HFFc6 (cell line): Measurements from ENCODE around the gene P2RY12. TPM values are rescaled to one million over a fixed set of nuclear protein-coding genes. Genes with fewer than 3 reads are reported as not detected.

Source experiments
- DNase-seq: peaks from one replicate; pipeline ENCODE4 v3.0.0-alpha.2; 2018
- H3K27ac Mint-ChIP-seq: 2 replicates; pipeline ENCODE4 v1.8.0; 2020; ENCODE audit warnings: mild to moderate bottlenecking, mixed read lengths
- H3K27me3 Mint-ChIP-seq: 2 replicates; pipeline ENCODE4 v1.8.0; 2021; ENCODE audit warnings: mild to moderate bottlenecking, moderate library complexity, mixed read lengths; ENCODE audit not compliant: insufficient read depth
- H3K36me3 Mint-ChIP-seq: 2 replicates; pipeline ENCODE4 v1.8.0; 2021; ENCODE audit warnings: low read depth, mixed read lengths
- H3K4me1 Mint-ChIP-seq: 2 replicates; pipeline ENCODE4 v1.8.0; 2020; ENCODE audit warnings: low read depth, mixed read lengths
- H3K4me3 Mint-ChIP-seq: 2 replicates; pipeline ENCODE4 v1.8.0; 2020; ENCODE audit warnings: mild to moderate bottlenecking, moderate library complexity, mixed read lengths
- H3K9me3 Mint-ChIP-seq: 2 replicates; pipeline ENCODE4 v1.8.0; 2020; ENCODE audit warnings: mild to moderate bottlenecking, mixed read lengths
- CTCF ChIP-seq: fragments of 200-600 bp; sonication (generic); IDR thresholded peaks from 2 replicates; pipeline ENCODE4 v1.5.0; 2021; ENCODE audit warnings: antibody characterized with exemption, mild to moderate bottlenecking
- total RNA-seq, 6 experiments: library from RNA; stranded (reverse); fragmentation: NEBNext Ultra II Directional; extraction: Animal tissue kit (Norgen Biotek cat#: 25700); gene quantifications; 2 replicates in 1 of 6; 3 replicates in 5 of 6; pipeline ENCODE4 v1.2.3, GENCODE V29; 2021

Gene P2RY12
- total RNA-seq, 6 experiments from 2014 or later, result not detected

- no peaks in the 10 kb centered on the region for H3K27me3 Mint-ChIP-seq
- H3K4me3 Mint-ChIP-seq, result no peak within 1 kb of the TSS
- no peak within 1 kb of the TSS for H3K27ac Mint-ChIP-seq
- peaks cover 6% of the 10 kb centered on the region for H3K36me3 Mint-ChIP-seq
- H3K9me3 Mint-ChIP-seq, result peaks cover 12% of the 10 kb centered on the region
- DNase-seq, result no peak
- peaks cover 48% of the 10 kb centered on the region for H3K4me1 Mint-ChIP-seq
- TF ChIP-seq CTCF, result no peak
These were observed 68.1 kb downstream of the P2RY12 start, which contains the start of gene GPR87 for GRCh38 chr3:151316267-151316991. GPR87 (minus strand) TSS chr3:151316820; CDS start chr3:151300100, 16,720 bp downstream.

GRCh38 chr3:151315846-151316245, 68.7 kb downstream of the P2RY12 start:
- Mint-ChIP-seq H3K27ac (no peak overlapping the region), H3K27me3 (no peaks in the 10 kb centered on the region), H3K4me1 (peaks cover 48% of the 10 kb centered on the region), H3K4me3 (no peak overlapping the region), H3K36me3 (peaks cover 6% of the 10 kb centered on the region), H3K9me3 (peaks cover 12% of the 10 kb centered on the region)
- DNase-seq, result no peak
- TF ChIP-seq CTCF, result no peak

DNA sequence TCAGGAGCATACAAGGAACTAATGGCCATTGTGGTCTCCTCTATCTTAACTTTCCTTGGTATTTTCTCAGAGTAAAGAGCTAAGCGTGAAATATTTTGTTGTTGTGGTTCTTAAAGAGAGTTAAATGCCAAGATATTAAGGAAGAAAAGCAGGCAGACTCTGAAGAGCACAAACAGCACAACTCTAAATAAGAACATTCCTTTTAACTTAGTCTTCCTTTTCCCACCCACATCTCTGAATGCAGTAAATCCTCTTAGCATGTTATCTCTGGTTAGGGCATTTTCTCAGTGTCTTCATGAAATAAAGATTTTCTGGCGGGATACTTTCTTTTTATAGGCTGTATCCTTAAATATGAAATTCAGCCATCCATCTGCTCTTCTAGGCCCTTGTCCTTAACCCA, 69.4 kb downstream of the P2RY12 start:
- H3K36me3 Mint-ChIP-seq, result peaks cover 6% of the 10 kb centered on the region

DNA sequence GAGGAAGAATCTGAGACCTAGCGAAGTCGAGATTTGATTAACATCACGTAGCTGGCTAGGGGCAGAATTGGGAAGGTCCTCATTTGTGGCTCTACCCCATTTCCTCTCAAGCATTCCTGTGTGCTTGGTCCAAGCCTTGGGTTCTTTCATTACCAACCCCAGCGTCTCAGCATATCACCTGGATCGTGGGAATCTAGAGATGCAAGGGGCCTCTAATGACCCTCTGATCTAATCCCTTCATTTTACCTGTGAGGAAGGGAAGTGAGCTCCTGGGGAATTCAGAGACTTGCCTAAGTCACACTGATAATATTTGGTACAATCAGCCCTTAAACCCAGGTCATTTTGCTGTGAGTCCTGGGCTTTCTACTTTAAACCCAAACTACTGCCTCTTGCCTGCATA, 70.0 kb downstream of the P2RY12 start:
- Mint-ChIP-seq H3K27me3 (no peaks in the 10 kb centered on the region), H3K27ac (no peak overlapping the region), H3K9me3 (peaks cover 12% of the 10 kb centered on the region), H3K36me3 (peaks cover 6% of the 10 kb centered on the region), H3K4me3 (no peak overlapping the region), H3K4me1 (peaks cover 41% of the 10 kb centered on the region)
- DNase-seq, result no peak
- TF ChIP-seq CTCF, result no peak

More for the DNA sequence above, 69.4 kb downstream of the P2RY12 start:
- Mint-ChIP-seq H3K27ac (no peak overlapping the region), H3K4me1 (peaks cover 46% of the 10 kb centered on the region), H3K27me3 (no peaks in the 10 kb centered on the region), H3K9me3 (peaks cover 12% of the 10 kb centered on the region), H3K4me3 (no peak overlapping the region)
- DNase-seq, result peak; percentile 13
- no peak for TF ChIP-seq CTCF

DNA sequence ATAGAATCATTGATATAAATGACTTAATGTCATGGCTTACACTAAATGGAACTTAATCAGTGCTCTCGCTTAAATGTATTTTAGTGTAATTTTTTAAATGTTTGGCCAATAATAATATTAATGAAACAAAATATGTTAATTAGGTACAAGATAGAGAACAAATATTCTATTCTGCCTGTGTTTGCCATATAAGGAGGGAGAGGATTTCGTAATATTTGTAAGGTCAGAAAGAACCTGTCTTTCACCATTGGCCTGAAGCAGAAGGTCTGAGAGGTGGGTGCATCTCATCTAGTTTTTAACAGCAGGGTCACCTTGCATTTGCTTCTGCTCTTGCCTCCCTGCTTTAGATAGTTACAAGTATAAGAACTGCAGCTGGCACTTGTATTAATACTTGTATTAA, 70.4 kb downstream of the P2RY12 start:
- DNase-seq, result no peak
- TF ChIP-seq CTCF, result no peak
- Mint-ChIP-seq H3K4me1 (peaks cover 37% of the 10 kb centered on the region), H3K36me3 (peaks cover 6% of the 10 kb centered on the region), H3K9me3 (peaks cover 12% of the 10 kb centered on the region), H3K4me3 (no peak overlapping the region), H3K27ac (no peak overlapping the region), H3K27me3 (peaks cover 3% of the 10 kb centered on the region; the same call in 1 of the 2 replicates)
